Measurements from ENCODE around the gene DLGAP4.

GRCh38 chr20:36366623-36367369 lies 60.7 kb downstream of the DLGAP4 start:
- TF ChIP-seq EZH2phosphoT487 (IDR thresholded peaks at IDR 0.05; ENCODE audit: insufficient read depth, low read depth), result no peak
- TF ChIP-seq EZH2 (IDR thresholded peaks at IDR 0.05; ENCODE audit: insufficient read depth, poor library complexity, severe bottlenecking), result no peak
